Osteocyte (in vitro differentiated cells): ENCODE data around the gene RIPK1. TPM values are rescaled to one million over a fixed set of nuclear protein-coding genes. Genes with fewer than 3 reads are reported as not detected.

ENCODE experiments used
- DNase-seq: peaks from one replicate; pipeline ENCODE4 v3.0.0; 2021; ENCODE audit warnings: mixed read lengths; ENCODE audit not compliant: unreplicated experiment; ENCODE audit errors: extremely low spot score
- H3K27ac Mint-ChIP-seq: one replicate; pipeline ENCODE4 v1.8.0; 2021; ENCODE audit warnings: mild to moderate bottlenecking, mixed read lengths; ENCODE audit not compliant: unreplicated experiment
- H3K27me3 Mint-ChIP-seq: one replicate; pipeline ENCODE4 v1.8.0; 2021; ENCODE audit warnings: mixed read lengths; ENCODE audit not compliant: unreplicated experiment
- H3K36me3 Mint-ChIP-seq: one replicate; pipeline ENCODE4 v1.8.0; 2021; ENCODE audit warnings: mixed read lengths; ENCODE audit not compliant: unreplicated experiment
- H3K4me1 Mint-ChIP-seq: one replicate; pipeline ENCODE4 v1.8.0; 2021; ENCODE audit warnings: mixed read lengths; ENCODE audit not compliant: unreplicated experiment
- H3K4me3 Mint-ChIP-seq: one replicate; pipeline ENCODE4 v1.8.0; 2021; ENCODE audit warnings: mild to moderate bottlenecking, moderate library complexity, mixed read lengths; ENCODE audit not compliant: unreplicated experiment
- H3K9me3 Mint-ChIP-seq: one replicate; pipeline ENCODE4 v1.8.0; 2021; ENCODE audit warnings: mixed read lengths; ENCODE audit not compliant: unreplicated experiment
- CTCF ChIP-seq: fragments of 200-600 bp; sonication (generic); IDR thresholded peaks from 2 replicates; pipeline ENCODE4 v1.5.0; 2021; ENCODE audit warnings: antibody characterized with exemption, mild to moderate bottlenecking, moderate library complexity
- total RNA-seq: library from RNA; stranded (reverse); gene quantifications from 2 replicates; pipeline ENCODE4 v1.2.1, GENCODE V29; 2021

The RIPK1 gene
- total RNA-seq, 1 donor from 2014 or later: 28.1 TPM

GRCh38 chr6:3120765-3121089, 52.4 kb downstream of the RIPK1 start:
- TF ChIP-seq CTCF: no peak
- Mint-ChIP-seq H3K4me1 (peaks cover 13% of the 10 kb centered on the region), H3K9me3 (no peaks in the 10 kb centered on the region), H3K27ac (no peak overlapping the region), H3K36me3 (no peaks in the 10 kb centered on the region), H3K27me3 (no peaks in the 10 kb centered on the region), H3K4me3 (no peak overlapping the region)
- no peak for DNase-seq

GRCh38 chr6:3122823-3123182, 54.5 kb downstream of the RIPK1 start:
- Mint-ChIP-seq H3K27ac (no peak overlapping the region), H3K9me3 (no peaks in the 10 kb centered on the region), H3K27me3 (no peaks in the 10 kb centered on the region), H3K4me3 (no peak overlapping the region), H3K36me3 (no peaks in the 10 kb centered on the region), H3K4me1 (peaks cover 11% of the 10 kb centered on the region)
- TF ChIP-seq CTCF: no peak
- no peak for DNase-seq

GRCh38 chr6:3124667-3125066, 56.4 kb downstream of the RIPK1 start:
- Mint-ChIP-seq H3K27me3 (no peaks in the 10 kb centered on the region), H3K4me3 (no peak overlapping the region), H3K4me1 (peaks cover 4% of the 10 kb centered on the region), H3K9me3 (no peaks in the 10 kb centered on the region), H3K36me3 (peaks cover 10% of the 10 kb centered on the region), H3K27ac (no peak overlapping the region)
- TF ChIP-seq CTCF: no peak
- no peak for DNase-seq

- TF ChIP-seq CTCF: no peak
- no peak for DNase-seq
- peaks cover 4% of the 10 kb centered on the region for H3K4me1 Mint-ChIP-seq
- no peak overlapping the region for H3K27ac Mint-ChIP-seq
- H3K27me3 Mint-ChIP-seq: no peaks in the 10 kb centered on the region
- H3K4me3 Mint-ChIP-seq: no peak overlapping the region
- H3K9me3 Mint-ChIP-seq: no peaks in the 10 kb centered on the region
- H3K36me3 Mint-ChIP-seq: peaks cover 17% of the 10 kb centered on the region
Measured at GRCh38 chr6:3125815-3126214, 57.5 kb downstream of the RIPK1 start.

GRCh38 chr6:3128356-3129108, 60.2 kb downstream of the RIPK1 start:
- no peaks in the 10 kb centered on the region for H3K27me3 Mint-ChIP-seq
- no peak for TF ChIP-seq CTCF
- DNase-seq: no peak
- H3K9me3 Mint-ChIP-seq: no peaks in the 10 kb centered on the region
- peaks cover 4% of the 10 kb centered on the region for H3K4me1 Mint-ChIP-seq
- H3K4me3 Mint-ChIP-seq: no peak overlapping the region
- H3K36me3 Mint-ChIP-seq: peaks cover 27% of the 10 kb centered on the region
- no peak overlapping the region for H3K27ac Mint-ChIP-seq
